Dedifferentiated amniotic fluid mesenchymal stem cell (primary cell): ENCODE results near the gene AVPR1A.
"Not testable (repeated sequence)": the region's sequence is repeated elsewhere in the genome, so short reads cannot be mapped to it uniquely, and the experiment has no call there.

Experiments
- DNase-seq: peaks from one replicate; pipeline ENCODE4 v3.0.0-alpha.2; 2016; ENCODE audit errors: extremely low spot score

The AVPR1A gene

DNA sequence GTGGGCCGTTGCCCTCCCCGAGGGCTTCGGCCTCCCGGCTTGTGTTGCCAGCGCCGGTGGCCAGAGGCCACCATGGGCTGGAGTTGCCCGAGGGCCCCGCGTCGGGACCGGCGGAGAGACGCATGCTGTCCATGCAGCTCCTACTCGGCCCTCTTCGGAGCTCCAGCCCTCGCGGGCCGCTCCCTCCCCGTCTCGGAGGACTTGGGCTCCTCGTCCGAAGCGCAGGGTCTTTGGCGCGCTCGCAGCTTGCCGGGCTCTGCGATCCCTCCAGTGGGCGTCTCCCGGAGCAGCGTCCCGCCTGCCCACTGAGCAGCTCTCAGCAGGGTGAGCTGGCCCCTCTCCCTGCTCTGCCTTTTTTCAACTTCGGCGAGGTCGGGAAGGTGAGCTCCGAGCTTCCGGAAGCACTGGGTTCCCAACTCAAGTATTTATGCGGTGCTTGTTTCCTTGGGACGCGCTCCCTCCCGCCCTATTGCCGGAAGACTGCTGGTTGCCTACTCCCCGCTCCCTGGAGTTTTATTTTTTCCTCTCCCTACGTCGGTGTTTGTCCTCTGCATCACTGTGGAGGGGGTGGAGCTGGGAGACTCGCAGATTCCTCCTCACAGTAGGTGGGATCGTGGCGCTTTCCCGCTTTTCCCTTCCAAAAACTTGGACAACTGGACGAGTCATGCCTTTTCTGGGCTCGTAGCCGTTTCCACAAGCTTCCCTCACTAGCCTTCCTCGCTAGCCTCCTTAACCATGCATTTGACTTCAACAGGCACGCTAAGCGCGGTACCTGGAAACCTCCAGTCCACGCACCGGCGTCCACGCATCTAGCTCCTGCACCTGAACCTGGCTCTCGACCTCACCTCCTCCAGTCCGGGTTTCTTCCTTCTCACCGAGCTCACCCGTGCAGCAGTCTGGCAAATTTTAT is at the start of gene AVPR1A:
Gene AVPR1A, minus strand, starts transcription at position 489 of the 910 bp plus-strand sequence. Its CDS starts 365 bp downstream, at position 124.
- no peak for DNase-seq

DNA sequence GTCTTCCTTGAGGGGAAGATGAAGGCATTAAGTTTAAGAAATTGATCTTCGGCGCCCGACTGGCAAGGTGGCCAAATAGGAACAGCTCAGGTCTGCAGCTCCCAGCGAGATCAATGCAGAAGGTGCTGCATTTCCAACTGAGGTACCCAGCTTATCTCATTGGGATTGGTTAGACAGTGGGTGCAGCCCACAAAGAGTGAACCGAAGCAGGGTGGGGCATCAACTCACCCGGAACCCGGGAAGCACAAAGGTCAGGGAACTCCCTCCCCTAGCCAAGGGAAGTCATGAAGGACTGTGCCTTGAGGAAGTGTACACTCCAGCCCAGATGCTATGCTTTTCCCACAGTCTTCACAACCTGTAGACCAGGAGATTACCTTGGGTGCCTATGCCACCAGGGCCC is 45.2 kb upstream of the AVPR1A start:
- no peak for DNase-seq

DNA sequence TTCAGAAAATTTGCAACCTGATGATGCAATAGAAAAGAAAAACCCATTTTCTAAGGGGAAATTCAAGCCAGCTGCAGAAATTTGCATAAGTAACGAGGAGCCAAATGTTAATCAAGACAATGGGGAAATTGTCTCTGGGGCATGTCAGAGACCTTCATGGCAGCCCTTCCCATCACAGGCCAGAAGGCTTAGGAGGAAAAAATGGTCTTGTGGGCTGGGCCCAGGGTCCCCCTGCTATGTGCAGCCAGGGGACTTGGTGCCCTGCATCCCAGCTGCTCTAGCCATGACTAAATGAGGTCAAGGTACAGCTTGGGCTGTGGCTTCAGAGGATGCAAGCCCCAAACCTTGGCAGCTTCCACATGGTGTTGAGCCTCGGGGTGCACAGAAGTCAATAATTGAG is 28.2 kb upstream of the AVPR1A start:
- no peak for DNase-seq

DNA sequence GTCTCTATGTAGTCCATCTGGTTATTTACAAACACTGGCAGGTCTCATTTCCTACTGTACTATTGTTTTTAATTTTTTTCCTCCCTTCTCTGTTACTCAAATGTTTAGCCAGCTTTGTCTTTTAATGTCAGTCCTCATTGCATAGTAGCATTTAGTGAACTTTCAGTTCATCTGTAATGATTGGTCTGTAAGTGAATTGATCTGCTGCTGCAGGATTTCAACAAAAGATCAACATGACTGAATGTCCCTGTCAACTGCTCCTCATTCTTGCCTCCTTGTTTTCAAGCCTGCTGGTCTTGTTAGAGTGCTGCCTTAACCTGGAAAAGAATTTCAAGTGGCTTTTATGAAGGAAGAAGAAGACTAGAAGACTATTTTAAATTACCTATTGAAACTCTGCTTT is 19.3 kb upstream of the AVPR1A start:
- DNase-seq, result no peak

DNA sequence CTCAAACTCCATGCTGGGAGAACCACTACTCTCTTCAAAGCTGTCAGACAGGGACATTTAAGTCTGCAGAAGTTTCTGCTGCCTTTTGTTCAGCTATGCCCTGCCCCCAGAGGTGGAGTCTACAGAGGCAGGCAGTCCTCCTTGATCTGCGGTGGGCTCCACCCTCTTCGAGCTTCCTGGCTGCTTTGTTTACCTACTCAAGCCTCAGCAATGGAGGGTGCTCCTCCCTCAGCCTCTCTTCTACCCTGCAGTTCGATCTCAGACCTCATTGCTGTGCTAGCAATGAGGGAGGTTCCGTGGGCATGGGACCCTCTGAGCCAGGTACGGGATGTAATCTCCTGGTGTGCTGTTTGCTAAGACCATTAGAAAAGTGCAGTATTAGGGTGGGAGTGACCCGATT is 16.7 kb upstream of the AVPR1A start:
- not testable (repeated sequence) for DNase-seq

DNA sequence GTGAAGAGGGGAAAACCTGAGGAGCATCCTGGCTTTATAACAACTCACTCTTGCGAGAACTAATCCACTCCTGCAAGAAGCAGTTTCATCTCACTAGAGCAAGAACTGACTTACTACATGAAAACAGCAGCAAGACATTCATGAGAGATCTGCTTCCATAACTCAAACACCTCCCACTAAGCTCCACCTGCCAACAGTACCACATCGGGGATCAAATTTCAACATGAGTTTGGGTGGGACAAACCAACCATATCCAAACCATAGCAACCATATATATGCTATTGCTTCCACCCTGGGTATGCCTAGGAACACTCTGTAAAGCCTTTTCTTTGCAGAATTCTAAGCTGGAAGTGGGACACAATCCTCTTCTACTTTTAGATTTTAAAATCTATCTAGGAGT is 13.9 kb upstream of the AVPR1A start:
- no peak for DNase-seq

DNA sequence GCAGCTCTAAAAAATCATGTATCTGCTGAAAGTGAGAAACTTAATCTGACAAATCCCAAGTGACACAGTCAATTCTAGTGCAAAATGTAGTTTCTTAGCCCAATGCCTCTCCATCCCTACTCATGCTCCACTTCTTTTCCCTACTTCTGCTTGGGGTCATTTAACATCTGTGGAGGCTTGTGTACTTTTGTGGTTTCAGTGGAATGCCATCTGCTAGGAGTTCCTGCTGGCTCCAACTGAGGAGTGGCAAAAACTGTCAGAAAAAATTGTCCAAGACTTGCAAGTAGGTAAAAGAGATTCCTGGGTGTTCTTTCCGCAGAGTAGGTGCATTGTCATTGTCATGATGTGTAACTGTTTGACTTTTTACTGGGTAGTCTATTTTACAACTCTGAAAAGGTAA is 12.5 kb upstream of the AVPR1A start:
- no peak for DNase-seq

DNA sequence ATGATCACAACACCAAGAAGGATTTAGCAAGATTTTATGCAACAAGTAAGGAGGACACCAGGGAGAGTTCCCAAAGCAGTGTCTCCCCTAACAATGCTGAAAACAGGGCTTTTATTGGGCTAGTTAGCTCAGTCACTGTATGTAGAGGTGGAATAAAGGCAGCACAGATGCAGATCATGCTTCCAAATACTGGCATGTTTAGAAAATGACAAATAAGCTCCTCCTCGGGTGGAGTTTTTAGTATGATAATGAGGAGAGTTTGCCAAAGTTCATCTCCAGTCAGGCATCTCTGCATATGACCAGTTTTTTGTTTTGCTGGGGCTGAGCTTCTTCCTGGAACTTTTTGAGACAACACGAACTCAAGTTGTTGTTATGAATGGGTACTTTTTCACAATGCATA is 4.4 kb upstream of the AVPR1A start:
- no peak for DNase-seq

DNA sequence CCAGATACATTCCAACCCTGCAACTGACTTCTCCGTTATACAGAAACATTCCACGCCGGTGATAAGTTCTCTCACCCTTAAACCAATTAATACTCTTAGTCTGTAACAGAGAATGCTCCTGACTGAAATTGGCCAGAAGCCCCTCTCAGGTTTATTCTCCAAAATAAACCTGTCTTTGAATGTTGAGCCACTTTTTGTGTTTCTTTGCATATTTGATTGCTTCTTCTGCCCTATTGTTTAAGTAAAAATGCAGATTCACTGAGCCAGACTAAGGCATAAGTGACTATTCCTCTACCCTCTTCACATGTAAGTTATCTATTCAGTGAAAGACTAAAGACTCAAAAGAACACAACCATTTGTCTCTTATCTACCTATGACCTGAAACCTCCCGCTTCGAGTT is 3.6 kb upstream of the AVPR1A start:
- DNase-seq, result no peak

DNA sequence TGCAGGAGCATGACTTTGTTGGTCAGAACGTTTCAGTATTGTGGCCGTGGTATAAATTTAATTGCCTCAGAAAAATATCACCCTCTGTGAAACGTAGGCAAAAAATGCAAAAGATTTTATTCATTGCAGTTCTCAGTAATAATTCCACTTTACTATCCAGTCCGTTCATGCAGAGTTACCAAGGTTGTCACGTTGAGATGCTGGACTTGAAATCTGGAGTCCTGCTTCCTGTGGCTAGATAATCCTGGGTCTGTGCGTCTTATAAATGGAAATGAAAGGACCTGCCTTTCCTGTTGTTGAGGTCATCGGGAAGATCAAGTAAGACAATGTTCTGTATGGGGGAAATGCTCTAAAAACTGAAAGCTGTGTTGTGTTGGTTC is 1.3 kb upstream of the AVPR1A start:
- no peak for DNase-seq

DNA sequence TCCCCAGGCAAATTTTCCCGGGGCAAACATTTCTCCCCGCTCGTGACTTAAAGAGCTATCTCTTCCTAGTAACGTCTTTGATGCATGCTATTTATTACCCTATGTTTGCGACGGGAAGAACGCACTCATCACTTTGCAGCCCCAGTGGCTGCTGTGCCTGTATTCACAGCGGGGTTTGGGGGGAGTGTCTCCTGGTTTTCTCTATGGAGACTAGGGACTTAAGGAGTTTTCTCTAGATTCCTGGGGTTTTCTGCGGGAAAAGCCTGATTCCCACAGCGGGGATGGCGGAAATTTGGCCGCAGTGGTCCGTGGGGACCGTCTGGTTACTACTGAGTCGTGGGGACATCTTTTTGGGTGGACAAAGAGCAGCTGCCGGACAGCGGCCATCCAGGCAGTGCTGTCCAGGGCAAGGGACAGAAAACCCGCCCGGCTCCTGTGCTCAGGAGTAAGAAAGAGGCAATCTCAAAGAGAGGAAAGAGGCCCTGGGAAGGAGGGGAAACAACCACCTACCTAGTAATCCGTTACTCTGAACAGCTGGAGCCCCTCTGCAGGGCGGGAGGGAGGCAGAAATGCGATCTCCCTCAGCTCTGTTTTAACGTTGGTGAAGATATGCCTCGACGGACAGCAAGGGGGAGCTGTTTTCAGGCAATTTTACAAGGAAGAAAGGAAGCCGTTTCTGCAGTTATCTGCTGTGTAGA is 771 bp upstream of the AVPR1A start:
- peak; percentile 57 for DNase-seq

DNA sequence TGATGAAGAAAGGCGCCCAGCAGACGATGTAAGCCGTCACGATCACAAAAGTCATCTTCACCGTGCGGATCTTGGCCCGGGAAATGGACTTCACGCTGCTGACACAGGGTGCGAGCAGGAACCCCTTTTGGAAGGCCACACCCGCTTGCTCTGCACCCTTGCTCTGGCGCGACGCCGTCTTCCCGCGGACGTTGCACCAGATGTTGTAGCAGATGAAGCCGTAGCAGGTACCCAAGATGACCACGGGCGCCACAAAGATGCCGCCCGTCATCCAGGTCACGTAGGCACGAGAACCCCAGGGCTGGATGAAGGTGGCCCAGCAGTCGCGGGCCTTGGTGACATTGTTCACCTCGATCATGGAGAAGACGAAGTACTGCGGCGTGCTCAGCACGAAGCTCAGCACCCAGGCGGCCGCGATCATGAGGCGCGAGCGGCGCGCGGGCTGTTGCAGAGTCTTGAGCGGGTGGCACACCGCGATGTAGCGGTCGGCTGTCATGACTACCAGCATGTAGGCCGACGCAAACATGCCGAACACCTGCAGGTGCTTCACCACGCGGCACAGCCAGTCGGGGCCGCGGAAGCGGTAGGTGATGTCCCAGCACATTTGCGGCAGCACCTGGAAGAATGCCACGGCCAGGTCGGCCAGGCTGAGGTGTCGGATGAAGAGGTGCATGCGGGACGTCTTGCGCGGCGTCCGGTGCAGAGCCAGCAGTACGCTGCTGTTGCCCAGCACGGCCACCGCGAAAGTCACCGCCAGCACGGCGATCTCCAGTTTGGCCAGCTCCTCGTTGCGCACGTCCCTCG is 890 bp downstream of the AVPR1A start:
- no peak for DNase-seq

DNA sequence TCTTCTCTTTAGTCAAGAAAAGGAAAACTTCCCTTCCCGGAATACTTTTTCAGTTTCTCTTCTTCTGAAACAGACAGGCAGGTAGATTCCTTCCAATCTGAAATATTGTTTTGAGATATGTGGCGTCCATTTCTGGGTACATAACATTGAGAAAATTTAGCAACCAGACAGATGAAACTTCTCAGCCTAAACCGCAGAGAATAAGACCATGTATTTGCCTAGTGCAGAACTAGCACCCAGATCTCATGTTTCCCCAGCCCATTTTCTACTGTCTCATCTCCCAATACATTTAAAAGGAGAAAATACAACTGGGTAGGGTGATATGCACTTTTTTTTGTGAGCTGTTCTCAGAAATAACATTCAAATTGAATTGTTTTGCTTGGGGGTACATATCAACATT is 6.4 kb downstream of the AVPR1A start:
- DNase-seq, result no peak

DNA sequence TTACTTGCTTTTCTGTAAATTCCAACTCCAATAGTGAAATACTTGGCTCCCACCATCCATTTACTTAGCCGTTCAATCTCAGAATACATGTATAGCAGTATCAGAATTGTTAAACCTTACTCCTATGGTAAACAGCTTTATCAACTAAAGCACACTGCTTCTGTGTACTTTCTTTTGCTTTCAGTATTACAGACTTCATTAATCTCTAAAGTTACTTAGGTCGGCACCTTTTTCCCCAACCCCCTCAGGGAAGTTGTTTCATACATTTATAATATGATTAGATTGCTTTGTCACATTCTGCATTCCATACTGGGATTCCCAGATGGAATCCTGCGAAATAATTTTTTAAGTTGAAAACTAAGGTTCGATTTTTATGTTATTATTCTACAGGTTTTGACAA is 12.5 kb downstream of the AVPR1A start:
- no peak for DNase-seq

DNA sequence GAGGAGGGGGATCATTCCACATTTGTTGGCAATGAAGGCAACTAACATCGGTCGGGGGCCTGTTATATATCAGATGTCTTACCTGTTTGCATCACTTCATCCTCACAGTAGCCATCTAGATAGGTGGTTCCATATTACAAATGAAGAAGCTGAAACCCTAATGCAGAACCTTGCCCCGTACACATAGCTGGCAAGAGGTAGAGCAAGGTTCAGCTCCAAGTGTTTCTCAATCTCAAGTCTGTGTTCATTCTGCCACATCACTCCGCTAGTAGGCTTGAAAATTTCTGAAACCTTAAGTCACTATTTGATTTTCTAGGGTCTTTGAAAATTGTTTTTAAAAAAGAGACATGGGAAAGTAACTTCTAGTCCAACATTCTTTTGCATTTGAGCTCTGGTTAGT is 17.0 kb downstream of the AVPR1A start:
- no peak for DNase-seq

DNA sequence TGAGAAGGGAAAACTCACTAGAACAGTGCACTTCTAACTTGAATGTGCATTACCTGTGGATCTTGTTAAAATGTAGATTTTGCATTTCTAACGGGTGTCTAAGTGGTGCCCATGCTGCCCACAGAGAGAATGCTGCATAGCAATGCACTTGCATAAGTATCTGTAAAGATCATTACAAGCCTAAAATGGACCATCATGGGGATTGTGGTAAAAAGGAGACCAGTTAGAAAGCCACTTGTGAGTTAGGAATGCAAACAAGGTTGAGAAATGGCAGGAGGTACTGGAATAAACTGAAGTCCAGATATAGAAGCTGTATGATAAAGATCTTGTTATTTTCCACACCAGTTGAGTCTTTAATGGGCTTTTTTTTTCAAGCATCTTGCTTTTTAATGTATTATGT is 18.8 kb downstream of the AVPR1A start:
- DNase-seq, result no peak

DNA sequence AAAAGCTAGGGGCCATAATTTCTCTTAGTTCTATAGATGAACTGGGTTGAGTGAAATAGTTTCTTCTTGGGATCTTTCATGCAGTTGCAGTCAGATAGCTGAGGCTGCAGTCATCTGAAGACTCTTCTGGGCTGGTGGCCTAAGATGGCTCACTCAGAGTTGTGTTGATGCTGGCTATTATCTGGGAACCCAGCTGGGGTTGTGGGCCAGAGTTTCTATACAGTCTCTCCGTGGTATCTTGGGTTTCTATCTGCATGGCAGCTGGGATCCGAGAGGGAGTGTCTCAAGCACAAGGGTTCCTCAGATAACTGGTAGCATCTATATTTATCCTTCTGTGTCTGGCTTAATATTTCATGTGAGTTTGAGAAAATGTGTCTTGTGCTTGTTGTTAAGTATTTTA is 21.1 kb downstream of the AVPR1A start:
- no peak for DNase-seq

DNA sequence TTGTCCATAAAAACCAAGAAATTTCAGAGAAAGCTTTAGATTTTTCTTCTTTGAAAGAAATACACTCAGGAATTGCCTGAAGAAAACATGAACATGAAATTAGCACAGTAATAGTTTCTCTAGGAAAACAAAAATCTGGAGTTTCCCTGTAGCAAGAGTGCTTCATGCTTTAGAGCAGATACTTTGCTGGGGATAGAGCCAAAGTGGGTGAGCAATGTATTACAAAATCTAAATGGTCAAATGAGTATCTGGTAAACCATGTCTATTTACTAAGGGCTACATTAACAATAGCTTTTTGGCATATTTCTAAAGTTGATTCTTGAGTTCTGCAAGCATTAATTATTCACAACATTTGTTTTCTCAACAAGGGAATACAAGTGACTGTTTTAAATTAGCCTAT is 26.2 kb downstream of the AVPR1A start:
- no peak for DNase-seq

DNA sequence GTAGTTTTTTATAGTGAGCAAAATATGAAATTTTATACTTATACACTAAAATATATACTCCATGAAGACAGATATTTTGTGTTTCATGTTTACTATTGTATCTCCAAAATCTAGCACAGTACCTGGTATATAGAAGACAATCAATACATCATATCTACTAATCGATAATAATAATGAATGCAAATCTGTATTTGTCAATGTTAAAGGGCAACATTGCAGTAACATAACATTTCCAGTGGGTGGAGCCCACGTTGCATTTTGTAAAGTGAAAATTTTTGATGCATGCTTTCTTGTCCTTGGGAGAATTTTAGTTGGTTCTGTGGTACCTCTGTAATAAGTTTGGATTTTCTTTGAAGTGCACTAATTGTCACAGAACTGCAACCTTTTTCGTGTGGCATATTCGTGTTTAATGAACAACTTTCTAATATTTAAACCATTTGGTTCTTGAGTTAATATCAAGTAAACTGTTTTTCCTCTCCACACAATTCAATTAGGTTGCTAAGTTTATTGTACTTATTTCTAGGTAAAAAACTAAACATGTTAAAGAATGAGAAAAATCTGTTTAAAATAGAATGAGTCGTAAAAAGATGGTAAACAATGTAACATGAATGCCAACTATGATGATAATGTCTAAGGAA is 47.4 kb downstream of the AVPR1A start:
- DNase-seq, result peak; percentile 27

DNA sequence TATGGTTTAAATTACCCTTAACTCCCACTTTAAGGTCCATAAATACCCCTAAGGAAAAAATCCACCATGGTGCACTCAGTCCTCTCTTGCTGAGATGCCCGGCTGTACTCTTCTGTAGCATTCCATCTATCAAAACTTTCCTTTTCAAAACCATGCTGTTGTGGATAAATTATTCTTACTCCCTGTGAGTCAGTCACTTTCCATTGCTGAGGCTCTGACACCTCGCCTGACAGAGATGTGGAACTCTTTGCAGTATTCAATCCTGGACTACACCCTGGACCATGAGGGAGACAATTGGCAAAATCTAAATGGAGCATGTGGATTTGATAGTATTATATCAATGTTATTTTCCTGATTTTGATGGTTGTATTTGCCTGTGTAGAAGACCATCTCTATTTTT is 49.1 kb downstream of the AVPR1A start:
- no peak for DNase-seq

DNA sequence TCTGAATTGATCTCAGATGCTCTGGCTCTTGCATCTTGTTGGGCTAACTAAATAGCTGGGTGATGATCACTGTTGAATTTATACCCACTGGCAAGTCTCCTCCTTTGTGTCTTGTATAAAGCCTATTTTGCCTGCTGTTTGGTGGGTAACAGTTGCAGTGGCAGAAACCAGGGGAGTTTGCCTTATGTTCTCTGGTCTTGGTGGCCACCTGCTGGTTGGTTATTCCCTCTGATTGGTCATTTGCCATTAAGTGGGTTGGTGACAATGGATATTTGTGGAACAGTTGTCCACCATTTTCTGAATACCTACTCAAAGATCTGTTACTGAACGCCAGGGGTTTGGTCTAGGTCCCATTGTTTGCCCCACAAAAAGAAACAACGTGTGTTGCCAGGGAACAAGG is 52.1 kb downstream of the AVPR1A start:
- DNase-seq, result no peak

DNA sequence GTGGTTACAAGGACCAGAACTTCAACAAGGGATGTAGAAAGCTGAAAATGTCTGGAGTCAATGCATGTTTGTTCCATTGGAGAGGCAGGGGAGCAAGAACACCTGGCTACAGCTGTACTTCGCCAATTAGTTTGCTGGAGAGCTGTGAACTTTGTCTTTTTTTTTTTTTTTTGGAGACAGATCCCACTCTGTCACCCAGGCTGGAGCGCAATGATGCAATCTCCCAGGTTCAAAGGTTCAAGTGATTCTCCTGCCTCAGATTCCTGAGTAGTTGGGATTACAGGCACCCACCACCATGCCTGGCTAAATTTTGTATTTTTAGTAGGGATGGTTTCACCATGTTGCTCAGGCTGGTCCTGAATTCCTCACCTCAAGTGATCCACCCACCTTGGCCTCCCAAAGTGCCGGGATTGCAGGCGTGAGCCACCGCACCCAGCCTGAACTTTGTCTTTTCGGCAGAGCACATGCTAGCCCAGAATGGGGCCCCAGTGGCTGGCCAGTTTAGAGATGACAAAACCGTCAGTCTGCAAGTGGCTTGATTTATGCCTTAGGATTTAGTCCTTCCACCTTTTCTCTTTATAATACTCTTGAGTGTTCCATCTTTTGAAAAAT is 55.5 kb downstream of the AVPR1A start:
- DNase-seq, result no peak
